Omental fat pad (tissue), 4 donors: ENCODE data around the gene POTEB3. TPM values are rescaled to one million over a fixed set of nuclear protein-coding genes. Genes with fewer than 3 reads are reported as not detected.
"Not testable (repeated sequence)": the region's sequence is repeated elsewhere in the genome, so short reads cannot be mapped to it uniquely, and the experiment has no call there.

Source experiments
- ATAC-seq: fragments of 150-250 bp; one replicate; pipeline ENCODE4 v1.9.1; 2016; ENCODE audit warnings: mild to moderate bottlenecking, moderate library complexity; ENCODE audit not compliant: low FRiP score
- DNase-seq: peaks from one replicate; pipeline ENCODE4 v3.0.0-alpha.2; 2019; ENCODE audit warnings: low spot score
- small RNA-seq: library from RNA; depleted of rRNA; stranded (forward); fragments of <200 nt; gene quantifications from one replicate; pipeline ENCODE3, GENCODE V24; 2016
- total RNA-seq, 4 donors: library from RNA; depleted of rRNA; stranded (reverse); fragments of >200 nt; gene quantifications; one replicate each; pipeline ENCODE4 v1.1.0, GENCODE V29; 2016

POTEB3 gene
- total RNA-seq, result not detected

DNA sequence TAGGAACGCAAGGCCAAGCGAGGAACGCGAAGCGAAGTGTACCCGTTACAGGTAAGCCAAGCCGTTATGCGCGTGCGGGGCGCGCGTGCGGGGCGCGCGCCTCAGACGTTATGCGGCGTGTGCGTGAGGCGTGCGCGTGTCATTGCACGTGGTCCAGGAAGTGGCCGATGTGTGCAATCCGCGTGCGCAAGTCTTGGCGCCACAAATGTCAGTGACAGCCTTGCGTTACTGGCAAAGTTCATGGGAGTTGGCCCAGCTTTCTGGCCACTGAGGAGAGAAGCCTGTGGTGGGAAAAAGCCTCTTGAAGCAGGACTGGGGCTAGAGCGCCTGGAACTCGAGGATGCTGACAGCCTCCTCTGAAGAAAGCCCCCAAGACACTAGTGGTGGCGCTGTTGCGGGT is at the start of gene POTEB3:
TSS of gene POTEB3 (minus strand) at position 101 of the 400 bp plus-strand sequence. CDS start 488 bp downstream, outside the sequence.
- not testable (repeated sequence) for ATAC-seq, DNase-seq

- DNase-seq, ATAC-seq: not testable (repeated sequence)
Measured at GRCh38 chr15:21453683-21454082, 13.4 kb upstream of the POTEB3 start.

GRCh38 chr15:21451920-21452563 is 11.7 kb upstream of the POTEB3 start:
- not testable (repeated sequence) for DNase-seq, ATAC-seq

- DNase-seq, ATAC-seq: not testable (repeated sequence)
Measured at GRCh38 chr15:21451487-21451886, 11.2 kb upstream of the POTEB3 start.

GRCh38 chr15:21407366-21407765 is 32.9 kb downstream of the POTEB3 start:
- DNase-seq, ATAC-seq: not testable (repeated sequence)

DNA sequence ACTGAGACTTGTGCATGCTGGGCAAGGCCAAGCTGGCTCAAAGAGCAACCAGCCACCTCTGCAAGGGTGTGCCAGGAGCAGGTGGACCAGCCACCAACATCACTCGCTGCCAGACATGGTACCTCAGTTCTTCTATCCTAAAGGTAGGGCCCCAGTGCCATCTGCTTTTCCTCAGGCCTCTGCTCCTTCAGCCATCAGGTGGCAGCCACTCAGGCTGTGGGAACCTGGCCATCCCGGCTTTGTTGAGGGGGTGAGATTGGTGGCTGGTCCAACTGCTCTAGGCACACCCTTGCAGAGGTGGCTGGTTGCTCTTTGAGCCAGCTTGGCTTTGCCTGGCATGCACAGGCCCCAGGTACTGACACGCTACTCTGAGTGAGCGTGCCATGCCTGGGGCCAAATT is 38.8 kb downstream of the POTEB3 start:
- DNase-seq, ATAC-seq: not testable (repeated sequence)

- ATAC-seq, DNase-seq: not testable (repeated sequence)
Measured at GRCh38 chr15:21399111-21399510, 41.2 kb downstream of the POTEB3 start.

DNA sequence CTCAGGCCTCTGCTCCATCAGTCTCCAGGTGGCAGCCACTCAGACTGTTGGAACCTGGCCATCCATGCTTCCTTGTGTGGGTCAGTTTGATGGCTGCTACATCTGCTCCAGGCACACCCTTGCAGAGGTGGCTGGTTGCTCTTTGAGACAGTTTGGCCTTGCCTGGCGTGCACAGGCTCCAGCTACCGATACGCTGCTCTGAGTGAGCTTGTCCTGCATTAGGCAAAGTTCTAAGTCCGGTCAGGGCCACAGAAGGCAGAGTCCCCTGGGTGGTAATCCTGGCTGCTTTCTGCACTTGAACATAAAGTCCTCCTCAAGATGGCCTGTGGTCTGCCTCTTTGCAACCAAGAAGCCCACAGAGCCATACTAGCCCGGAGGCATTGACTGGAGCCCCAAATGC is 41.8 kb downstream of the POTEB3 start:
- not testable (repeated sequence) for DNase-seq, ATAC-seq

DNA sequence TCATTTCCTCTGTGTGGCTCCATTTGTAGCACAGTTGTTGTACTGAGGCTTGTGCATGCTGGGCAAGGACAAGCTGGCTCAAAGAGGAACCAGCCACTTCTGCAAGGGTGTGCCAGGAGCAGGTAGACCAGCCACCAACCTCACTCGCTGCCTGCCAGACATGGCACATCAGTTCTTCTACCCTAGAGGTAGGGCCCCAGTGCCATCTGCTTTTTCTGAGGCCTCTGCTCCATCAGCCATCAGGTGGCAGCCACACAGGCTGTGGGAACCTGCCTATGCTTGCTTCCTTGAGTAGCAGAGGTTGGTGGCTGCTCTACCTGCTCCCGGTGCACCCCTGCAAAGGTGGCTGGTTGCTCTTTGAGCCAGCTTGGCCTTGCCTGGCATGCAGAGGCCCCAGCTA is 42.6 kb downstream of the POTEB3 start:
- not testable (repeated sequence) for ATAC-seq, DNase-seq

DNA sequence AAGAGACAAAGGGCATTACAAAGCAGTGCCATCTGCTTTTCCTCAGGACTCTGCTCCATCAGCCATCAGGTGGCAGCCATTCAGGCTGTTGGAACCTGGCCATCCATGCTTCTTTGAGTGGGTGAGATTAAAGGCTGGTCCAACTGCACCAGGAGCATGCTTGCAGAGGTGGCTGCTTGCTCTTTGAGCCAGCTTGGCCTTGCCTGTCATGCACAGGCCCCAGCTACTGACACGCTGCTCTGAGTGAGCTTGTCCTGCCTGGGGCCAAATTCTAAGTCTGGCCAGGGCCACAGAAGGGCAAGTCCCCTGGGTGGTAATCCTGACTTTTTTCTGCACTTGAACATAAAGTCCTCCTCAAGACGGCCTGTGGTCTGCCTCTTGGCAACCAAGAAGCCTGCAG is 43.1 kb downstream of the POTEB3 start:
- DNase-seq, ATAC-seq: not testable (repeated sequence)

- ATAC-seq, DNase-seq: not testable (repeated sequence)
Measured at GRCh38 chr15:21385961-21386360, 54.3 kb downstream of the POTEB3 start.

GRCh38 chr15:21383866-21384485 is 56.3 kb downstream of the POTEB3 start:
- DNase-seq, ATAC-seq: not testable (repeated sequence)

- DNase-seq, ATAC-seq: not testable (repeated sequence)
Measured at GRCh38 chr15:21373682-21374081, 66.6 kb downstream of the POTEB3 start.

GRCh38 chr15:21369177-21369576 is 71.1 kb downstream of the POTEB3 start:
- ATAC-seq, DNase-seq: not testable (repeated sequence)

DNA sequence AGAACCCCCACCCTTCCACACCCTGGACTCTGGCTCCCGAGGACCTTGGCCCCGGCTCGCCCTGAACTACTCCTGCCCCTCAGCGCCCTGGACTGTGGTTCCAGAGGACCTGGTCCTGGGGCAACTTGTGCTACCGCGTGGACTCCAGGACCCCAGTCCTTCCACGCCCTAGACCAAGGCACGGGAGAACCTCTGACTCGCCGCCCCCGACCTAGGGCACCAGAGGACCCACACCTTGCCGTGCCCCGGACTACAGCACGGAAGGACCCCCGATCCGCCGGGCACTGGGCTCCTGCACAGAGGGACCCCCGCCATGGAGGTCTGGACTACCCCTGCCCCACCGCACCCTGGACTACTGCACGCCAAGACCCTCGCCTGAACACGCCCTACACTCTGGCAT is 71.7 kb downstream of the POTEB3 start:
- ATAC-seq, DNase-seq: not testable (repeated sequence)

Small RNAs within 50 kb of the gene (small RNA-seq; reads per million reads assigned to genes)
- not detected for gene GRAMD4P6
- gene MIR3118-3, result not detected
- not detected for gene RF00026
